Endothelial cell of umbilical vein (primary cell): ENCODE measurements around the gene SMURF1. TPM values are rescaled to one million over a fixed set of nuclear protein-coding genes. Genes with fewer than 3 reads are reported as not detected.

Experiments used
- BruUV-seq: library from RNA; stranded (reverse); fragments of 400-500 nt; replicated peaks from 2 replicates; lab custom pipeline; 2021; lab: Mats Ljungman, UMichigan
- CTCF ChIA-PET: fragments of 300-600, 350-600 bp; sonication (Branson Sonifier 250); formaldehyde crosslinking; loops from one replicate; lab custom pipeline; 2021; ENCODE audit warnings: antibody characterized with exemption, inconsistent platforms; lab: Charles Lee
- POLR2A ChIA-PET: fragments of 300-600, 350-600 bp; sonication (Branson Sonifier 250); formaldehyde crosslinking; loops from one replicate; lab custom pipeline; 2021; ENCODE audit warnings: antibody characterized with exemption, inconsistent platforms; lab: Charles Lee
- DNase-seq: peaks from one replicate; pipeline ENCODE4 v3.0.0-alpha.2; 2011; ENCODE audit warnings: low read depth, low spot score
- FAIRE-seq: peaks from 2 replicates; lab custom pipeline; 2011; peaks lifted over from hg19 to GRCh38; lab: Jason Lieb, UNC
- H2AFZ ChIP-seq: 2 replicates; pipeline ENCODE4 v1.6.0; 2012; ENCODE audit warnings: low read depth, low read length, control low read depth, inconsistent platforms
- H3K27ac ChIP-seq: 2 replicates; pipeline ENCODE4 v1.5.1; 2011; ENCODE audit warnings: low read depth, mild to moderate bottlenecking, control low read depth, low read length, moderate library complexity; ENCODE audit not compliant: insufficient read depth
- H3K27me3 ChIP-seq, 2 experiments: 2 replicates each; pipeline versions ENCODE4 v1.6.0 to v1.6.1; 2011; ENCODE audit warnings: low read length in 2 of 2, mixed read lengths in 1 of 2; ENCODE audit not compliant: control insufficient read depth in 2 of 2, insufficient read depth in 2 of 2
- H3K36me3 ChIP-seq, 2 experiments: 2 replicates in 1 of 2; 3 replicates in 1 of 2; pipeline ENCODE4 v1.5.1; 2011; ENCODE audit warnings: low read length in 2 of 2, mild to moderate bottlenecking in 1 of 2, moderate library complexity in 1 of 2; ENCODE audit not compliant: control insufficient read depth in 2 of 2, insufficient read depth in 2 of 2; ENCODE audit errors: extremely low read depth in 1 of 2
- H3K4me1 ChIP-seq: 3 replicates; pipeline ENCODE4 v1.5.1; 2011; ENCODE audit warnings: mild to moderate bottlenecking, low read length; ENCODE audit not compliant: control insufficient read depth, insufficient read depth; ENCODE audit errors: extremely low read depth
- H3K4me2 ChIP-seq: 2 replicates; pipeline ENCODE4 v1.6.1; 2011; ENCODE audit warnings: low read length, control low read depth, mixed read lengths; ENCODE audit not compliant: insufficient read depth
- H3K4me3 ChIP-seq, 3 experiments: fragments of 200-600 bp in 1 of 3; sonication (generic), shearing (Covaris generic) in 1 of 3; replicated peaks in 1 of 3; 2 replicates each; pipeline ENCODE4 v1.5.1; 2011 to 2016; ENCODE audit warnings: control low read depth in 3 of 3, low read length in 3 of 3, mild to moderate bottlenecking in 2 of 3, inconsistent platforms in 1 of 3, low read depth in 1 of 3, moderate library complexity in 1 of 3; ENCODE audit not compliant: insufficient read depth in 1 of 3
- H3K79me2 ChIP-seq: 2 replicates; pipeline ENCODE4 v1.6.0; 2012; ENCODE audit warnings: low read length, inconsistent platforms; ENCODE audit not compliant: control insufficient read depth, insufficient read depth
- H3K9ac ChIP-seq: replicated peaks from 2 replicates; pipeline ENCODE3; 2011; ENCODE audit warnings: low read length, control low read depth; ENCODE audit not compliant: insufficient read depth; ENCODE audit errors: extremely low read depth
- H3K9me1 ChIP-seq: replicated peaks from 3 replicates; pipeline ENCODE4 v1.6.0; 2011; ENCODE audit warnings: mild to moderate bottlenecking, low read length; ENCODE audit not compliant: control insufficient read depth, insufficient read depth; ENCODE audit errors: extremely low read depth
- H3K9me3 ChIP-seq: replicated peaks from 2 replicates; pipeline ENCODE4 v1.5.1; 2012; ENCODE audit warnings: low read length, inconsistent platforms; ENCODE audit not compliant: control insufficient read depth, insufficient read depth
- H4K20me1 ChIP-seq: replicated peaks from 2 replicates; pipeline ENCODE3; 2011; ENCODE audit warnings: mild to moderate bottlenecking, low read length; ENCODE audit not compliant: control insufficient read depth, insufficient read depth; ENCODE audit errors: extremely low read depth
- EZH2 ChIP-seq: IDR thresholded peaks from 2 replicates; pipeline ENCODE4 v1.6.1; 2012; ENCODE audit warnings: borderline replicate concordance, low read depth, mild to moderate bottlenecking, moderate library complexity, low read length, inconsistent platforms; ENCODE audit not compliant: severe bottlenecking
- FOS ChIP-seq: IDR thresholded peaks from 2 replicates; pipeline ENCODE4 v1.6.1; 2011; ENCODE audit warnings: mild to moderate bottlenecking, low read length, moderate library complexity, borderline replicate concordance; ENCODE audit not compliant: insufficient read depth
- GATA2 ChIP-seq: IDR thresholded peaks from 2 replicates; pipeline ENCODE4 v1.7.0; 2011; ENCODE audit warnings: low read depth, mild to moderate bottlenecking, moderate library complexity, mixed read lengths, low read length; ENCODE audit not compliant: insufficient read length, insufficient read depth
- JUN ChIP-seq: IDR thresholded peaks from 2 replicates; pipeline ENCODE4 v1.6.1; 2011; ENCODE audit warnings: borderline replicate concordance, low read depth; ENCODE audit not compliant: insufficient read length, insufficient read depth
- MYC ChIP-seq: IDR thresholded peaks from one replicate; pipeline ENCODE4 v1.6.1; 2011; ENCODE audit warnings: mild to moderate bottlenecking, low read depth, low read length
- POLR2A ChIP-seq: IDR thresholded peaks from 2 replicates; pipeline ENCODE4 v1.6.1; 2012; ENCODE audit warnings: low read depth, mild to moderate bottlenecking, control low read depth, low read length
- POLR2AphosphoS5 ChIP-seq: IDR thresholded peaks from 2 replicates; pipeline ENCODE4 v1.6.1; 2012; ENCODE audit warnings: low read depth, mild to moderate bottlenecking, control low read depth, low read length, moderate library complexity; ENCODE audit not compliant: insufficient read depth
- dilution Hi-C: fragments of 300-500 bp; cut with MboI; formaldehyde crosslinking; loops from one replicate; pipeline ENCODE4 v1.15.0; 2019; ENCODE audit warnings: low sequenced_read_pairs; ENCODE audit not compliant: extremely low pct_ligation_motif_present
- intact Hi-C: fragments of 100-400 bp; cut with micrococcal nuclease; formaldehyde crosslinking; loops from one replicate; pipeline ENCODE4 v1.10.0; 2022
- polyA plus RNA-seq, 4 experiments: library from polyadenylated mRNA; depleted of rRNA in 3 of 4; stranded (reverse) in 3 of 4; unstranded in 1 of 4; fragments of >200 nt; gene quantifications; 2 replicates each; pipeline versions ENCODE4 v1.2.1 to v1.2.3, GENCODE V29; 2011 to 2012; ENCODE audit warnings: missing spikeins in 1 of 4
- total RNA-seq: library from RNA; stranded (reverse); gene quantifications from 2 replicates; pipeline ENCODE4 v1.2.3, GENCODE V29; 2021
- TF ChIP-seq, protein P1 (sequence below), 2 donors: IDR thresholded peaks; 1 replicate in 1 of 2; 2 replicates in 1 of 2; pipeline ENCODE4 v1.5.1; 2011; ENCODE audit warnings: low read length in 2 of 2, mild to moderate bottlenecking in 2 of 2, moderate library complexity in 2 of 2, control low read depth in 1 of 2, inconsistent platforms in 1 of 2, low read depth in 1 of 2; ENCODE audit not compliant: insufficient read depth in 1 of 2; ENCODE audit errors: extremely low read depth in 1 of 2
- TF ChIP-seq, protein P2 (sequence below): IDR thresholded peaks from 2 replicates; pipeline ENCODE4 v1.6.1; 2011; ENCODE audit not compliant: insufficient read depth, insufficient read length

SMURF1 gene
- total and polyA plus RNA-seq, 2 donors (not counting 3 experiments of a cell fraction or from before 2014, with no cell fraction given) = 11.5 to 22.8 TPM

DNA sequence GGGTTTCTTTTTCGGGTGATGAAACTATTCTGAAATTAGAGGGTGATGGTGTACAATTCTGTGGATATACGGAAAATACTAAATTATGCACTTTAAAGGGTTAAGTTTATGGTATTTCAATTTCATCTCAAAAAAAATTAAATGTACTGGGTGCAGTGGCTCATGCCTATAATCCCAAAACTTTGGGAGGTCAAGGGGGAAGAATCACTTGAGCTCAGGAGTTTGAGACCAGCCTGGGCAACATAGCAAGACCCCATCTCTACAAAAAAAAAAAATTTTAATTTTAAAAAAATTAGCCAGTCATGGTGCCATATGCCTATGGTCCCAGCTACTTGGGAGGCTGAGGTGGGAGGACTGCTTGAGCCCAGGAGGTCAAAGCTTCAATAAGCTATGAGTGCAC lies 57.0 kb downstream of the SMURF1 start:
- CTCF ChIA-PET = no interaction called here
- FAIRE-seq = no peak

More for the DNA sequence above, 57.0 kb downstream of the SMURF1 start:
- H2AFZ ChIP-seq = no peak overlapping the region
- no TSS peak for BruUV-seq
- peaks cover 48% of the 10 kb centered on the region for H3K79me2 ChIP-seq
- no peak for DNase-seq
- H3K4me2 ChIP-seq = no peak overlapping the region
- POLR2A ChIA-PET = no interaction called here
- H3K9ac ChIP-seq = no peak overlapping the region
- TF ChIP-seq, protein P1, sequence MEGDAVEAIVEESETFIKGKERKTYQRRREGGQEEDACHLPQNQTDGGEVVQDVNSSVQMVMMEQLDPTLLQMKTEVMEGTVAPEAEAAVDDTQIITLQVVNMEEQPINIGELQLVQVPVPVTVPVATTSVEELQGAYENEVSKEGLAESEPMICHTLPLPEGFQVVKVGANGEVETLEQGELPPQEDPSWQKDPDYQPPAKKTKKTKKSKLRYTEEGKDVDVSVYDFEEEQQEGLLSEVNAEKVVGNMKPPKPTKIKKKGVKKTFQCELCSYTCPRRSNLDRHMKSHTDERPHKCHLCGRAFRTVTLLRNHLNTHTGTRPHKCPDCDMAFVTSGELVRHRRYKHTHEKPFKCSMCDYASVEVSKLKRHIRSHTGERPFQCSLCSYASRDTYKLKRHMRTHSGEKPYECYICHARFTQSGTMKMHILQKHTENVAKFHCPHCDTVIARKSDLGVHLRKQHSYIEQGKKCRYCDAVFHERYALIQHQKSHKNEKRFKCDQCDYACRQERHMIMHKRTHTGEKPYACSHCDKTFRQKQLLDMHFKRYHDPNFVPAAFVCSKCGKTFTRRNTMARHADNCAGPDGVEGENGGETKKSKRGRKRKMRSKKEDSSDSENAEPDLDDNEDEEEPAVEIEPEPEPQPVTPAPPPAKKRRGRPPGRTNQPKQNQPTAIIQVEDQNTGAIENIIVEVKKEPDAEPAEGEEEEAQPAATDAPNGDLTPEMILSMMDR (IDR thresholded peaks at IDR 0.05; ENCODE audit: extremely low read depth in 1 of 2, insufficient read depth in 1 of 2, low read depth in 1 of 2, low read length in 2 of 2) = no peak
- TF ChIP-seq, protein P2, sequence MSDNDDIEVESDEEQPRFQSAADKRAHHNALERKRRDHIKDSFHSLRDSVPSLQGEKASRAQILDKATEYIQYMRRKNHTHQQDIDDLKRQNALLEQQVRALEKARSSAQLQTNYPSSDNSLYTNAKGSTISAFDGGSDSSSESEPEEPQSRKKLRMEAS = no peak
- TF ChIP-seq MYC = no peak
- no peak for TF ChIP-seq FOS
- no peak for TF ChIP-seq POLR2A
- TF ChIP-seq GATA2 = no peak
- TF ChIP-seq EZH2 = no peak
- TF ChIP-seq POLR2AphosphoS5 = no peak
- no peak for TF ChIP-seq JUN
- intact Hi-C loops (no loop called here), dilution Hi-C loops (no loop called here)
- H3K27ac ChIP-seq = no peak overlapping the region
- no peaks in the 10 kb centered on the region for H3K36me3 ChIP-seq
- H3K9me3 ChIP-seq = no peaks in the 10 kb centered on the region
- no peak overlapping the region for H3K4me3 ChIP-seq
- no peaks in the 10 kb centered on the region for H3K27me3 ChIP-seq
- H3K4me1 ChIP-seq = no peaks in the 10 kb centered on the region
- no peaks in the 10 kb centered on the region for H3K9me1 ChIP-seq
- peaks cover 2% of the 10 kb centered on the region for H4K20me1 ChIP-seq
